ENCODE results near the gene BRINP1. TPM values are rescaled to one million over a fixed set of nuclear protein-coding genes. Genes with fewer than 3 reads are reported as not detected.

The BRINP1 gene
- total and polyA plus RNA-seq, 2 of the 8 experiments (the other 6 are each of a cell fraction or from before 2014, with no cell fraction given), result 19.5 to 20.5 TPM

DNA sequence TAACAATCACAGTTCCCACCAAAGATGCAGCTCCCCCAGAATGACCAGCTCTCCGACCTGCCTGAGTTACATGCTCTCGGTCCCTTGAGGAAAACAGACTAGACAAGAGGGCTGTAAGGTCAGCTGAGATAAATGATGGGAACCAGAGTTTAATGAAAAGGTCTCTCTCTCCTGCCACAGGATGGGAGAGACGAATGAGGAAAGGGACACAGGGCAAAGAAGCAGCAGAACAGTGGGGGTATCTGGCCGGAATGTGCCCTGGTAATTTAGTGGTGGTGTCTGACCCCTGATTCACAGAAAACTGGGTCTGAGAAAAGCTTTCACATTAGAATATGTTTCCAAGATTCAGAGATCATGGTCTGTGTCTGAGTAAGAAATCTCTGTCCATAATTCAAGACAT is 118.5 kb downstream of the BRINP1 start:
- WGBS, 2 experiments (ENCODE audit: extremely low coverage in 1 of 2, insufficient coverage in 1 of 2, insufficient read length in 1 of 2, insufficient replicate concordance in 2 of 2, low coverage in 1 of 2, low lambda C conversion rate in 2 of 2, missing lambda C conversion rate in 1 of 2), result 73% methylated on average over 4 of the region's 4 CpGs; no CpG with 5 or more reads in 1 of the 2 experiments
- Histone ChIP-seq H3K23me2 (ENCODE audit: low read depth, low read length) (no peaks in the 10 kb centered on the region), H4K91ac (replicated peaks; ENCODE audit: insufficient read length, low read length) (no peak overlapping the region), H3K23ac (ENCODE audit: insufficient read length) (no peak overlapping the region), H3K36me3 (ENCODE audit: control insufficient read depth in 2 of 4, insufficient read depth in 4 of 4, low read length in 3 of 4) (peaks cover 0 to 3% (median 0%) of the 10 kb centered on the region in 4 experiments; a peak in 1 of 8 replicates), H3K18ac (ENCODE audit: extremely low read depth, low read length) (no peak overlapping the region), H4K8ac (ENCODE audit: extremely low read depth, insufficient read depth, low read length) (no peak overlapping the region), H4K5ac (ENCODE audit: insufficient read length, low read depth, low read length) (no peak overlapping the region), H4K20me1 (replicated peaks in 1 of 2; ENCODE audit: control insufficient read depth in 1 of 2, insufficient read depth in 2 of 2, low read length in 2 of 2) (peaks cover 2 to 6% of the 10 kb centered on the region in 2 experiments), H3K9ac (replicated peaks in 1 of 4; ENCODE audit: extremely low read depth in 1 of 4, low read depth in 3 of 4, low read length in 3 of 4) (no peak overlapping the region), H2BK15ac (ENCODE audit: low read length) (no peak overlapping the region), H3K79me1 (ENCODE audit: low read depth, low read length) (peaks cover 2% of the 10 kb centered on the region; the same call in 1 of the 2 replicates), H3K27me3 (replicated peaks in 1 of 4; ENCODE audit: control insufficient read depth in 3 of 4, extremely low read depth in 1 of 4, insufficient read depth in 3 of 4, low read length in 3 of 4) (no peaks in the 10 kb centered on the region), H2BK5ac (ENCODE audit: low read depth, low read length) (no peak overlapping the region), H3K14ac (ENCODE audit: insufficient read length) (no peak overlapping the region), H2AFZ (ENCODE audit: low read length) (no peak overlapping the region), H3K27ac (ENCODE audit: low read depth, low read length) (no peak overlapping the region), H3K9me3 (ENCODE audit: insufficient read depth in 2 of 2, low read depth in 1 of 2, low read length in 1 of 2) (no peaks in the 10 kb centered on the region), H3K79me2 (ENCODE audit: control insufficient read depth in 1 of 2, insufficient read depth in 2 of 2, low read length in 2 of 2) (peaks cover 0 to 8% of the 10 kb centered on the region in 2 experiments; a peak in 1 of 4 replicates), H3K4me1 (replicated peaks in 1 of 4; ENCODE audit: control insufficient read depth in 3 of 4, insufficient read depth in 4 of 4, low read length in 3 of 4) (no peaks in the 10 kb centered on the region), H3K4ac (replicated peaks; ENCODE audit: insufficient read length, low read depth, low read length) (no peak overlapping the region), H2AK5ac (ENCODE audit: low read depth, low read length) (no peak overlapping the region), H2BK120ac (replicated peaks; ENCODE audit: low read depth, low read length) (no peak overlapping the region), H2BK20ac (ENCODE audit: low read length) (no peak overlapping the region), H3K4me3 (ENCODE audit: extremely low read depth in 1 of 4, insufficient read depth in 2 of 4, low read depth in 3 of 4, low read length in 4 of 4) (no peak overlapping the region), H3K56ac (replicated peaks; ENCODE audit: insufficient read length, low read depth, low read length) (no peak overlapping the region), H3K4me2 (ENCODE audit: insufficient read depth in 1 of 2, low read depth in 2 of 2, low read length in 2 of 2) (no peak overlapping the region), H2BK12ac (ENCODE audit: low read depth, low read length) (no peak overlapping the region)
- CTCF ChIA-PET (ENCODE audit: partially characterized antibody), result interaction anchor here (0.9 to 1.6 kb wide), 3 partner anchors 33 to 114 kb away, joined by 3 to 5 read pairs (median 3); no protein-coding TSS in a partner anchor
- DNase-seq (ENCODE audit: low read depth in 1 of 2, low spot score in 2 of 2) (no peak), FAIRE-seq (no peak)
- POLR2A ChIA-PET (ENCODE audit: partially characterized antibody), result no interaction called here
- no peak for TF ChIP-seq TCF12 (IDR thresholded peaks at IDR 0.05; ENCODE audit: low read depth, low read length)
- no peak for TF ChIP-seq BRCA1 (IDR thresholded peaks at IDR 0.05; ENCODE audit: low read depth, low read length)
- TF ChIP-seq SIN3A (conservative IDR thresholded peaks at IDR 0.05 in 1 of 2, IDR thresholded peaks at IDR 0.05 in 1 of 2; ENCODE audit: low read depth in 1 of 2, low read length in 2 of 2), result no peak
- no peak for TF ChIP-seq JUND (IDR thresholded peaks at IDR 0.05; ENCODE audit: low read length)
- TF ChIP-seq, protein P1, sequence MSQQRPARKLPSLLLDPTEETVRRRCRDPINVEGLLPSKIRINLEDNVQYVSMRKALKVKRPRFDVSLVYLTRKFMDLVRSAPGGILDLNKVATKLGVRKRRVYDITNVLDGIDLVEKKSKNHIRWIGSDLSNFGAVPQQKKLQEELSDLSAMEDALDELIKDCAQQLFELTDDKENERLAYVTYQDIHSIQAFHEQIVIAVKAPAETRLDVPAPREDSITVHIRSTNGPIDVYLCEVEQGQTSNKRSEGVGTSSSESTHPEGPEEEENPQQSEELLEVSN (IDR thresholded peaks at IDR 0.05), result no peak
- no peak for TF ChIP-seq GTF2F1 (IDR thresholded peaks at IDR 0.05; ENCODE audit: borderline replicate concordance, low read depth, low read length)
